Esophagus squamous epithelium (tissue), 5 donors: ENCODE data around the gene PSG3. TPM values are rescaled to one million over a fixed set of nuclear protein-coding genes. Genes with fewer than 3 reads are reported as not detected.
"Not testable (repeated sequence)": the region's sequence is repeated elsewhere in the genome, so short reads cannot be mapped to it uniquely, and the experiment has no call there.

Source experiments
- DNase-seq: peaks from one replicate; lab custom pipeline; 2025; lab: John Stamatoyannopoulos, UW
- H3K27ac ChIP-seq, 4 donors: fragments of 200-600 bp; sonication (generic); one replicate each; pipeline ENCODE4 v1.5.1; 2016 to 2019; ENCODE audit warnings: mild to moderate bottlenecking in 1 of 4
- H3K27me3 ChIP-seq, 4 donors: fragments of 200-600 bp; sonication (generic); 1 replicate in 3 of 4; 2 replicates in 1 of 4; pipeline versions ENCODE4 v1.5.1 to v1.6.0; 2017 to 2021; ENCODE audit warnings: antibody characterized with exemption in 1 of 4
- H3K36me3 ChIP-seq, 3 donors: fragments of 200-600 bp; sonication (generic); one replicate each; pipeline ENCODE4 v1.5.1; 2016 to 2019
- H3K4me1 ChIP-seq, 3 donors: fragments of 200-600 bp; sonication (generic); one replicate each; pipeline ENCODE4 v1.5.1; 2017 to 2019
- H3K4me3 ChIP-seq, 4 donors: fragments of 200-600 bp; sonication (generic); 1 replicate in 3 of 4; 2 replicates in 1 of 4; pipeline ENCODE4 v1.5.1; 2016 to 2019; ENCODE audit warnings: mild to moderate bottlenecking in 2 of 4, moderate library complexity in 1 of 4
- H3K9me3 ChIP-seq, 3 donors: fragments of 200-600 bp; sonication (generic); one replicate each; pipeline ENCODE4 v1.5.1; 2016 to 2019
- POLR2A ChIP-seq, 4 donors: fragments of 450-650 bp; IDR thresholded peaks; one replicate each; pipeline ENCODE4 v1.6.1; 2017; ENCODE audit warnings: antibody characterized with exemption in 4 of 4, mild to moderate bottlenecking in 4 of 4, moderate library complexity in 3 of 4
- WGBS, 2 donors: methylation state at CpG; one replicate each; pipeline ENCODE4 v1.1.5; 2018; 5-methylcytosine and 5-hydroxymethylcytosine counted together
- intact Hi-C: fragments of 100-400 bp; cut with DNase I; formaldehyde crosslinking; loops from one replicate; pipeline ENCODE4 v1.15.0; 2022
- total RNA-seq, 4 donors: library from RNA; depleted of rRNA; stranded (reverse); fragments of >200 nt; gene quantifications; one replicate each; pipeline ENCODE4 v1.1.0, GENCODE V29; 2016
- TF ChIP-seq, protein P1 (sequence below), 6 experiments: fragments of 450-650 bp in 4 of 6; fragments of 200-600 bp in 2 of 6; sonication (generic) in 2 of 6; IDR thresholded peaks; one replicate each; pipeline ENCODE4 v1.5.1; 2016 to 2019; ENCODE audit warnings: antibody characterized with exemption in 6 of 6, mild to moderate bottlenecking in 4 of 6, moderate library complexity in 4 of 6
- donor health status: DM: yes; HTN: yes; CAD: no.

Gene PSG3
- total RNA-seq, 4 donors from 2014 or later = not detected

GRCh38 chr19:42764836-42765235, 24.6 kb upstream of the PSG3 start:
- TF ChIP-seq POLR2A (IDR thresholded peaks at IDR 0.05) = no peak
- TF ChIP-seq, protein P1, sequence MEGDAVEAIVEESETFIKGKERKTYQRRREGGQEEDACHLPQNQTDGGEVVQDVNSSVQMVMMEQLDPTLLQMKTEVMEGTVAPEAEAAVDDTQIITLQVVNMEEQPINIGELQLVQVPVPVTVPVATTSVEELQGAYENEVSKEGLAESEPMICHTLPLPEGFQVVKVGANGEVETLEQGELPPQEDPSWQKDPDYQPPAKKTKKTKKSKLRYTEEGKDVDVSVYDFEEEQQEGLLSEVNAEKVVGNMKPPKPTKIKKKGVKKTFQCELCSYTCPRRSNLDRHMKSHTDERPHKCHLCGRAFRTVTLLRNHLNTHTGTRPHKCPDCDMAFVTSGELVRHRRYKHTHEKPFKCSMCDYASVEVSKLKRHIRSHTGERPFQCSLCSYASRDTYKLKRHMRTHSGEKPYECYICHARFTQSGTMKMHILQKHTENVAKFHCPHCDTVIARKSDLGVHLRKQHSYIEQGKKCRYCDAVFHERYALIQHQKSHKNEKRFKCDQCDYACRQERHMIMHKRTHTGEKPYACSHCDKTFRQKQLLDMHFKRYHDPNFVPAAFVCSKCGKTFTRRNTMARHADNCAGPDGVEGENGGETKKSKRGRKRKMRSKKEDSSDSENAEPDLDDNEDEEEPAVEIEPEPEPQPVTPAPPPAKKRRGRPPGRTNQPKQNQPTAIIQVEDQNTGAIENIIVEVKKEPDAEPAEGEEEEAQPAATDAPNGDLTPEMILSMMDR (IDR thresholded peaks at IDR 0.05) = no peak
- WGBS, 2 donors = 81 to 85% methylated on average over 3 of the region's 3 CpGs
- Histone ChIP-seq H3K27me3 (no peaks in the 10 kb centered on the region), H3K4me3 (no peak overlapping the region), H3K36me3 (no peaks in the 10 kb centered on the region), H3K27ac (no peak overlapping the region), H3K9me3 (no peaks in the 10 kb centered on the region), H3K4me1 (peaks cover 0 to 6% (median 0%) of the 10 kb centered on the region in 3 donors)
- no peak for DNase-seq
- intact Hi-C loops = no loop called here

GRCh38 chr19:42762789-42763188, 22.5 kb upstream of the PSG3 start:
- WGBS, 2 donors = 77 to 89% methylated on average over 1 of the region's 2 CpGs
- TF ChIP-seq POLR2A (IDR thresholded peaks at IDR 0.05) = no peak
- TF ChIP-seq, protein P1 (IDR thresholded peaks at IDR 0.05) = no peak
- intact Hi-C loops = no loop called here
- no peak for DNase-seq
- no peaks in the 10 kb centered on the region for H3K36me3 ChIP-seq
- no peaks in the 10 kb centered on the region for H3K27me3 ChIP-seq
- no peaks in the 10 kb centered on the region for H3K9me3 ChIP-seq
- H3K27ac ChIP-seq = peak overlapping the region in 1 of 4 donors; percentile 7
- no peak overlapping the region for H3K4me3 ChIP-seq
- peaks cover 0 to 6% (median 0%) of the 10 kb centered on the region in 3 donors for H3K4me1 ChIP-seq

- DNase-seq, H3K36me3 ChIP-seq, intact Hi-C loops, H3K4me3 ChIP-seq, H3K27ac ChIP-seq, H3K9me3 ChIP-seq, H3K27me3 ChIP-seq, H3K4me1 ChIP-seq: not testable (repeated sequence)
- WGBS, 2 donors = no CpG with 5 or more reads among the region's 1 CpG
Measured at GRCh38 chr19:42761924-42762295, 21.6 kb upstream of the PSG3 start.

GRCh38 chr19:42760954-42761923, 21.0 kb upstream of the PSG3 start:
- 37 to 46% methylated on average over 6 to 7 of the region's 7 CpGs for WGBS, 2 donors
- intact Hi-C loops, DNase-seq, H3K27me3 ChIP-seq, H3K36me3 ChIP-seq, H3K4me1 ChIP-seq, H3K4me3 ChIP-seq, H3K27ac ChIP-seq, H3K9me3 ChIP-seq: not testable (repeated sequence)

DNA sequence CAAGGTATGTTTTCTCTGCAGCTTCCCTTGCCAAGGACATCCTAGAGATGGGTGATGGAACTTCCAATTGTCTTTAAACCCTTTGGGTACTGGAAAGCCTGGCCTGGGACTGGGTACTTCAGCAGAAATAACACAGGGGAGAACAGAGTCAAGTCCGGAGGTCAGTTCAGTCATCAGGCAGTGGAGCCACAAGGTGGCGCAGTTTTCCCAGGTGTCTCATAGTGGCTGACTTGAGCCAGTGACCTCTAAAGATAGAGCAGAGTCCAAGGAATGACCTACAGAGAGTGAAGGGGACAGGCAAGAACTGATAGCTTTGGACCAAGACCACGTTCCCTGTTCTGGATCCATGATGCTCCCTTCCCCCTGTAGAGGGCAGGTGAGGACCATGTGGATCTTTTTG, 18.4 kb upstream of the PSG3 start:
- H3K36me3 ChIP-seq, DNase-seq, H3K4me1 ChIP-seq, H3K27me3 ChIP-seq, intact Hi-C loops, H3K4me3 ChIP-seq, H3K9me3 ChIP-seq, H3K27ac ChIP-seq: not testable (repeated sequence)
- TF ChIP-seq, protein P1 (IDR thresholded peaks at IDR 0.05) = peak in 4 of 6 experiments; percentile 12 to 62 (median 24)
- WGBS, 2 donors = 6 to 20% methylated on average over 1 to 3 of the region's 3 CpGs

GRCh38 chr19:42752246-42752645, 12.0 kb upstream of the PSG3 start:
- H3K27ac ChIP-seq, H3K4me1 ChIP-seq, H3K36me3 ChIP-seq, H3K4me3 ChIP-seq, H3K9me3 ChIP-seq, intact Hi-C loops, DNase-seq, H3K27me3 ChIP-seq: not testable (repeated sequence)
- WGBS, 2 donors = 92 to 100% methylated on average over 1 of the region's 1 CpG
